GM12878 (cell line): Measurements from ENCODE around the gene P3H1. TPM values are rescaled to one million over a fixed set of nuclear protein-coding genes. Genes with fewer than 3 reads are reported as not detected.

ENCODE experiments used
- ATAC-seq: fragments of 200-7000 bp; cut with Tn5 transposase; 3 replicates; pipeline ENCODE4 v1.9.1; 2020; ENCODE audit warnings: mild to moderate bottlenecking, moderate library complexity
- BruUV-seq: library from RNA; stranded (reverse); fragments of 400-500 nt; replicated peaks from 2 replicates; lab custom pipeline; 2021; lab: Mats Ljungman, UMichigan
- CTCF ChIA-PET: fragments of 300-600 bp; sonication (Branson Sonifier 250); formaldehyde crosslinking; extraction: SDS; loops from one replicate; lab custom pipeline; 2021; ENCODE audit warnings: inconsistent platforms; lab: Yijun Ruan, JAX
- POLR2A ChIA-PET: fragments of 350-600 bp; formaldehyde crosslinking; extraction: SDS; loops from one replicate; lab custom pipeline; 2021; ENCODE audit warnings: inconsistent platforms; lab: Charles Lee
- RAD21 ChIA-PET: fragments of 300-600 bp; sonication (Branson Sonifier 250); formaldehyde crosslinking; loops from one replicate; lab custom pipeline; 2023; ENCODE audit warnings: antibody characterized with exemption; ENCODE audit not compliant: unreplicated experiment; lab: Charles Lee
- SMC1A ChIA-PET: fragments of 300-600 bp; sonication (Branson Sonifier 250); formaldehyde crosslinking; loops from one replicate; lab custom pipeline; 2023; ENCODE audit not compliant: unreplicated experiment, uncharacterized antibody; lab: Charles Lee
- DNase-seq: peaks from one replicate; pipeline ENCODE4 v3.0.0-alpha.2; 2011; ENCODE audit warnings: low read depth, low spot score
- FAIRE-seq: peaks from 3 replicates; lab custom pipeline; 2011; peaks lifted over from hg19 to GRCh38; lab: Jason Lieb, UNC
- H2AFZ ChIP-seq: 2 replicates; pipeline ENCODE4 v1.6.0; 2011; ENCODE audit warnings: low read depth, low read length, control low read depth; ENCODE audit not compliant: control insufficient read depth
- H3K27ac ChIP-seq: 2 replicates; pipeline ENCODE4 v1.5.1; 2011; ENCODE audit warnings: control low read depth; ENCODE audit not compliant: control insufficient read depth, insufficient read depth
- H3K27me3 ChIP-seq, 2 experiments: replicated peaks in 1 of 2; 2 replicates each; pipeline versions ENCODE4 v1.6.0 to v1.6.1; 2011; ENCODE audit warnings: low read length in 1 of 2; ENCODE audit not compliant: control insufficient read depth in 2 of 2, insufficient read depth in 2 of 2
- H3K36me3 ChIP-seq, 2 experiments: 2 replicates each; pipeline ENCODE4 v1.5.1; 2011; ENCODE audit warnings: low read length in 1 of 2; ENCODE audit not compliant: control insufficient read depth in 2 of 2, insufficient read depth in 2 of 2
- H3K4me1 ChIP-seq: 2 replicates; pipeline ENCODE4 v1.6.1; 2011; ENCODE audit warnings: mild to moderate bottlenecking, low read length, moderate library complexity, mixed read lengths; ENCODE audit not compliant: control insufficient read depth, insufficient read depth
- H3K4me2 ChIP-seq: 2 replicates; pipeline ENCODE4 v1.6.0; 2011; ENCODE audit warnings: control low read depth; ENCODE audit not compliant: control insufficient read depth, insufficient read depth
- H3K4me3 ChIP-seq: fragments of 200-600 bp; sonication (generic); 2 replicates; pipeline ENCODE4 v1.5.1; 2016
- H3K79me2 ChIP-seq: 2 replicates; pipeline ENCODE4 v1.6.0; 2011; ENCODE audit warnings: low read length; ENCODE audit not compliant: control insufficient read depth, insufficient read depth
- H3K9ac ChIP-seq: 2 replicates; pipeline ENCODE4 v1.8.0; 2011; ENCODE audit warnings: low read length, control low read depth, mixed read lengths; ENCODE audit not compliant: control insufficient read depth, insufficient read depth
- H3K9me3 ChIP-seq: replicated peaks from 3 replicates; pipeline ENCODE4 v1.5.1; 2011; ENCODE audit warnings: mild to moderate bottlenecking, low read length; ENCODE audit not compliant: control insufficient read depth, insufficient read depth
- H4K20me1 ChIP-seq: 2 replicates; pipeline ENCODE4 v1.6.0; 2011; ENCODE audit not compliant: control insufficient read depth, insufficient read depth
- BCL11A ChIP-seq: IDR thresholded peaks from 2 replicates; pipeline ENCODE4 v1.6.1; 2011; ENCODE audit warnings: low read depth, low read length
- BMI1 ChIP-seq: fragments of 450-650 bp; IDR thresholded peaks from 2 replicates; pipeline ENCODE4 v1.6.1; 2016; ENCODE audit warnings: mild to moderate bottlenecking, moderate library complexity, borderline replicate concordance
- ESRRA ChIP-seq: IDR thresholded peaks from 2 replicates; pipeline ENCODE4 v1.6.1; 2012; ENCODE audit warnings: mild to moderate bottlenecking, low read length, improper control_type of control experiment
- FOXK2 ChIP-seq: fragments of 450-650 bp; IDR thresholded peaks from 2 replicates; pipeline ENCODE4 v1.6.1; 2017; ENCODE audit warnings: mild to moderate bottlenecking, moderate library complexity
- IKZF2 ChIP-seq, 2 experiments: fragments of 450-650 bp; IDR thresholded peaks; 2 replicates each; pipeline ENCODE4 v1.6.1; 2017; ENCODE audit warnings: mild to moderate bottlenecking in 2 of 2, moderate library complexity in 2 of 2
- SMAD5 ChIP-seq: IDR thresholded peaks from 2 replicates; pipeline ENCODE4 v1.6.1; 2016; ENCODE audit warnings: antibody characterized with exemption, low read depth
- TCF12 ChIP-seq: IDR thresholded peaks from 2 replicates; pipeline ENCODE4 v1.6.1; 2011; ENCODE audit warnings: low read depth, mild to moderate bottlenecking, low read length
- ZSCAN29 ChIP-seq: fragments of 450-650 bp; IDR thresholded peaks from 2 replicates; pipeline ENCODE4 v1.6.1; 2017; ENCODE audit warnings: mild to moderate bottlenecking, moderate library complexity
- WGBS: methylation state at CpG from one replicate; pipeline ENCODE4 v1.1.6; 2016; ENCODE audit warnings: low lambda C conversion rate; ENCODE audit not compliant: insufficient replicate concordance, insufficient coverage; ENCODE audit errors: missing lambda C conversion rate; 5-methylcytosine and 5-hydroxymethylcytosine counted together
- in situ Hi-C: fragments of 300-500 bp; cut with MboI; formaldehyde crosslinking; loops from 9 replicates; pipeline ENCODE4 v1.14.3; 2018; ENCODE audit warnings: mixed read lengths
- intact Hi-C: fragments of 100-400 bp; cut with micrococcal nuclease; formaldehyde crosslinking; loops from one replicate; pipeline ENCODE4 v1.14.2; 2022; ENCODE audit not compliant: unreplicated experiment
- polyA plus RNA-seq, 11 experiments: library from polyadenylated mRNA; depleted of rRNA in 4 of 11; unstranded in 6 of 11; stranded (reverse) in 5 of 11; fragments of >200 nt; fragmentation: Nextera tagmentation in 4 of 11; fragmentation: Illumina TruSeq in 1 of 11; extraction: Ambion mirVana in 4 of 11; extraction: Trizol in 1 of 11; gene quantifications; 1 replicate in 1 of 11; 2 replicates in 10 of 11; pipeline versions ENCODE4 v1.2.1 to v1.2.3, GENCODE V29; 2011 to 2016; ENCODE audit warnings: inconsistent platforms in 2 of 11, missing spikeins in 2 of 11, low read depth in 1 of 11
- total RNA-seq, 4 experiments: library from RNA; depleted of rRNA in 3 of 4; stranded (reverse); fragments of >200 nt in 3 of 4; fragmentation: Illumina TruSeq in 1 of 4; extraction: Trizol in 1 of 4; gene quantifications; 2 replicates each; pipeline versions ENCODE4 v1.2.1 to v1.2.3, GENCODE V29; 2013 to 2021
- TF ChIP-seq, protein P1 (sequence below): fragments of 450-650 bp; IDR thresholded peaks from 2 replicates; pipeline ENCODE4 v1.6.1; 2017; ENCODE audit warnings: mild to moderate bottlenecking
- TF ChIP-seq, protein P2 (sequence below): fragments of 150-350 bp; IDR thresholded peaks from 2 replicates; pipeline ENCODE4 v1.6.1; 2014; ENCODE audit warnings: mild to moderate bottlenecking, low read depth, low read length
- TF ChIP-seq, protein P3 (sequence below): fragments of 450-650 bp; IDR thresholded peaks from 2 replicates; pipeline ENCODE4 v1.6.1; 2017; ENCODE audit warnings: borderline replicate concordance

P3H1 gene
- total and polyA plus RNA-seq, 10 of the 15 experiments (the other 5 are each of a cell fraction or from before 2014, with no cell fraction given): 0.72 to 42.4 (median 26.0) TPM

DNA sequence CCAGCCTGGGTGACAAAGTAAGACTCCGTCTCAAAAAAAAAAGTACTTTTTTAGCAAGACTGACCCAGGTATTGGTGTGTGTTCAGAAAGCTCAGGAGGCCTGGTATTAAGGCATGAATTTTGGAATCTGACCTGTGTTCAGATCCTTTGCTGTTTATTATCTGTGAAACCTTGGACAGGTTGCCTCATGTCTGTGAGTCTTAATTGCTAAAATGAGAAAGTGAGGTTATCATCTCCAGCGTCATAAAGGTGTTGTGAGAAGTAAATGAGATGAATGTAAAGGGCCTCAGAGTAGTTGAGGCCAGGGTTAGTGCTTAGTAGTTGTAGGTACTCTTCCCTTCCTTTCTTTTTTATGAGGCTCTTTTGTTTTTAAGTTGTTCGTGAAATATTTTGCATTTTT lies 3.0 kb upstream of the P3H1 start:
- ChIA-PET RAD21 (interaction anchor here (0.6 to 4.3 kb wide), 2 partner anchors 9 to 77 kb away, joined by 3 to 25 read pairs; partner anchors contain the start of gene ZNF691), POLR2A (no interaction called here), CTCF (interaction anchor here (0.6 to 6.5 kb wide), 5 partner anchors 8 to 304 kb away, joined by 3 to 28 read pairs (median 3); no protein-coding TSS in a partner anchor), SMC1A (interaction anchor here (1.4 to 4.0 kb wide), 2 partner anchors 9 to 304 kb away, joined by 3 to 21 read pairs; no protein-coding TSS in a partner anchor)
- H3K27me3 ChIP-seq: no peaks in the 10 kb centered on the region
- intact Hi-C loops (loop anchor here (5.0 kb wide), 2 partner anchors 77 to 88 kb away; partner anchors contain the start of genes YBX1 and ZNF691), in situ Hi-C loops (no loop called here)
- no peaks in the 10 kb centered on the region for H4K20me1 ChIP-seq
- TF ChIP-seq, protein P1, sequence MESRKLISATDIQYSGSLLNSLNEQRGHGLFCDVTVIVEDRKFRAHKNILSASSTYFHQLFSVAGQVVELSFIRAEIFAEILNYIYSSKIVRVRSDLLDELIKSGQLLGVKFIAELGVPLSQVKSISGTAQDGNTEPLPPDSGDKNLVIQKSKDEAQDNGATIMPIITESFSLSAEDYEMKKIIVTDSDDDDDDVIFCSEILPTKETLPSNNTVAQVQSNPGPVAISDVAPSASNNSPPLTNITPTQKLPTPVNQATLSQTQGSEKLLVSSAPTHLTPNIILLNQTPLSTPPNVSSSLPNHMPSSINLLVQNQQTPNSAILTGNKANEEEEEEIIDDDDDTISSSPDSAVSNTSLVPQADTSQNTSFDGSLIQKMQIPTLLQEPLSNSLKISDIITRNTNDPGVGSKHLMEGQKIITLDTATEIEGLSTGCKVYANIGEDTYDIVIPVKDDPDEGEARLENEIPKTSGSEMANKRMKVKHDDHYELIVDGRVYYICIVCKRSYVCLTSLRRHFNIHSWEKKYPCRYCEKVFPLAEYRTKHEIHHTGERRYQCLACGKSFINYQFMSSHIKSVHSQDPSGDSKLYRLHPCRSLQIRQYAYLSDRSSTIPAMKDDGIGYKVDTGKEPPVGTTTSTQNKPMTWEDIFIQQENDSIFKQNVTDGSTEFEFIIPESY: no peak
- TF ChIP-seq, protein P2, sequence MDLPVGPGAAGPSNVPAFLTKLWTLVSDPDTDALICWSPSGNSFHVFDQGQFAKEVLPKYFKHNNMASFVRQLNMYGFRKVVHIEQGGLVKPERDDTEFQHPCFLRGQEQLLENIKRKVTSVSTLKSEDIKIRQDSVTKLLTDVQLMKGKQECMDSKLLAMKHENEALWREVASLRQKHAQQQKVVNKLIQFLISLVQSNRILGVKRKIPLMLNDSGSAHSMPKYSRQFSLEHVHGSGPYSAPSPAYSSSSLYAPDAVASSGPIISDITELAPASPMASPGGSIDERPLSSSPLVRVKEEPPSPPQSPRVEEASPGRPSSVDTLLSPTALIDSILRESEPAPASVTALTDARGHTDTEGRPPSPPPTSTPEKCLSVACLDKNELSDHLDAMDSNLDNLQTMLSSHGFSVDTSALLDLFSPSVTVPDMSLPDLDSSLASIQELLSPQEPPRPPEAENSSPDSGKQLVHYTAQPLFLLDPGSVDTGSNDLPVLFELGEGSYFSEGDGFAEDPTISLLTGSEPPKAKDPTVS: no peak
- TF ChIP-seq ESRRA (no peak), BCL11A (no peak), BMI1 (no peak), IKZF2 (IDR thresholded peaks at IDR 0.05) (no peak), FOXK2 (no peak), ZSCAN29 (no peak), SMAD5 (no peak), TCF12 (no peak)
- TF ChIP-seq, protein P3, sequence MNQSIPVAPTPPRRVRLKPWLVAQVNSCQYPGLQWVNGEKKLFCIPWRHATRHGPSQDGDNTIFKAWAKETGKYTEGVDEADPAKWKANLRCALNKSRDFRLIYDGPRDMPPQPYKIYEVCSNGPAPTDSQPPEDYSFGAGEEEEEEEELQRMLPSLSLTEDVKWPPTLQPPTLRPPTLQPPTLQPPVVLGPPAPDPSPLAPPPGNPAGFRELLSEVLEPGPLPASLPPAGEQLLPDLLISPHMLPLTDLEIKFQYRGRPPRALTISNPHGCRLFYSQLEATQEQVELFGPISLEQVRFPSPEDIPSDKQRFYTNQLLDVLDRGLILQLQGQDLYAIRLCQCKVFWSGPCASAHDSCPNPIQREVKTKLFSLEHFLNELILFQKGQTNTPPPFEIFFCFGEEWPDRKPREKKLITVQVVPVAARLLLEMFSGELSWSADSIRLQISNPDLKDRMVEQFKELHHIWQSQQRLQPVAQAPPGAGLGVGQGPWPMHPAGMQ: no peak
- DNase-seq (no peak), FAIRE-seq (no peak), ATAC-seq (no peak)
- WGBS: 95% methylated on average over 3 of the region's 3 CpGs
- no peaks in the 10 kb centered on the region for H3K9me3 ChIP-seq
- H3K4me1 ChIP-seq: peaks cover 4% of the 10 kb centered on the region; the same call in 1 of the 2 replicates
- no peak overlapping the region for H2AFZ ChIP-seq
- no peak overlapping the region for H3K27ac ChIP-seq
- no TSS peak for BruUV-seq
- peaks cover 0 to 15% of the 10 kb centered on the region in 2 experiments; a peak in 2 of 4 replicates for H3K36me3 ChIP-seq
- H3K79me2 ChIP-seq: peaks cover 55% of the 10 kb centered on the region
- no peak overlapping the region for H3K4me3 ChIP-seq
- no peak overlapping the region for H3K4me2 ChIP-seq
- H3K9ac ChIP-seq: no peak overlapping the region
